ENCODE measurements around the gene PPFIA1. TPM values are rescaled to one million over a fixed set of nuclear protein-coding genes. Genes with fewer than 3 reads are reported as not detected.

The PPFIA1 gene
- polyA plus RNA-seq, 1 donor: 29.5 TPM

GRCh38 chr11:70298243-70298915 is 27.9 kb downstream of the PPFIA1 start:
- DNase-seq: no peak

GRCh38 chr11:70299636-70300035 is 29.1 kb downstream of the PPFIA1 start:
- DNase-seq: no peak

- no peak for DNase-seq
These were observed 30.7 kb downstream of the PPFIA1 start for GRCh38 chr11:70301191-70301590.

GRCh38 chr11:70301721-70302418 is 31.4 kb downstream of the PPFIA1 start:
- DNase-seq: no peak

- no peak for DNase-seq
These were observed 31.9 kb downstream of the PPFIA1 start for GRCh38 chr11:70302419-70302752.

GRCh38 chr11:70303070-70303469 is 32.6 kb downstream of the PPFIA1 start:
- no peak for DNase-seq

- no peak for DNase-seq
These were observed 33.7 kb downstream of the PPFIA1 start for GRCh38 chr11:70304208-70304603.

- no peak for DNase-seq
These were observed 35.0 kb downstream of the PPFIA1 start for GRCh38 chr11:70305501-70305900.

- no peak for DNase-seq
These were observed 36.1 kb downstream of the PPFIA1 start for GRCh38 chr11:70306586-70307033.

- DNase-seq: no peak
These were observed 36.7 kb downstream of the PPFIA1 start for GRCh38 chr11:70307176-70307575.

- DNase-seq: no peak
These were observed 41.1 kb downstream of the PPFIA1 start for GRCh38 chr11:70311616-70312015.

- no peak for DNase-seq
These were observed 42.2 kb downstream of the PPFIA1 start for GRCh38 chr11:70312401-70313357.

- no peak for DNase-seq
These were observed 43.5 kb downstream of the PPFIA1 start for GRCh38 chr11:70313945-70314344.

GRCh38 chr11:70314730-70315129 is 44.2 kb downstream of the PPFIA1 start:
- no peak for DNase-seq

GRCh38 chr11:70315716-70316115 is 45.2 kb downstream of the PPFIA1 start:
- no peak for DNase-seq

- no peak for DNase-seq
These were observed 47.3 kb downstream of the PPFIA1 start for GRCh38 chr11:70317581-70318305.

GRCh38 chr11:70319396-70320076 is 49.0 kb downstream of the PPFIA1 start:
- DNase-seq: no peak

- no peak for DNase-seq
These were observed 52.2 kb downstream of the PPFIA1 start for GRCh38 chr11:70322666-70323065.

GRCh38 chr11:70323806-70324205 is 53.3 kb downstream of the PPFIA1 start:
- no peak for DNase-seq

- DNase-seq: no peak
These were observed 54.1 kb downstream of the PPFIA1 start for GRCh38 chr11:70324376-70325115.

GRCh38 chr11:70325824-70326223 is 55.3 kb downstream of the PPFIA1 start:
- no peak for DNase-seq
